Fibroblast of gingiva (primary cell): ENCODE data around the gene CTSH.

Experiments used
- DNase-seq: peaks from one replicate; pipeline ENCODE4 v3.0.0-alpha.2; 2011; ENCODE audit warnings: low read depth

Gene CTSH

DNA sequence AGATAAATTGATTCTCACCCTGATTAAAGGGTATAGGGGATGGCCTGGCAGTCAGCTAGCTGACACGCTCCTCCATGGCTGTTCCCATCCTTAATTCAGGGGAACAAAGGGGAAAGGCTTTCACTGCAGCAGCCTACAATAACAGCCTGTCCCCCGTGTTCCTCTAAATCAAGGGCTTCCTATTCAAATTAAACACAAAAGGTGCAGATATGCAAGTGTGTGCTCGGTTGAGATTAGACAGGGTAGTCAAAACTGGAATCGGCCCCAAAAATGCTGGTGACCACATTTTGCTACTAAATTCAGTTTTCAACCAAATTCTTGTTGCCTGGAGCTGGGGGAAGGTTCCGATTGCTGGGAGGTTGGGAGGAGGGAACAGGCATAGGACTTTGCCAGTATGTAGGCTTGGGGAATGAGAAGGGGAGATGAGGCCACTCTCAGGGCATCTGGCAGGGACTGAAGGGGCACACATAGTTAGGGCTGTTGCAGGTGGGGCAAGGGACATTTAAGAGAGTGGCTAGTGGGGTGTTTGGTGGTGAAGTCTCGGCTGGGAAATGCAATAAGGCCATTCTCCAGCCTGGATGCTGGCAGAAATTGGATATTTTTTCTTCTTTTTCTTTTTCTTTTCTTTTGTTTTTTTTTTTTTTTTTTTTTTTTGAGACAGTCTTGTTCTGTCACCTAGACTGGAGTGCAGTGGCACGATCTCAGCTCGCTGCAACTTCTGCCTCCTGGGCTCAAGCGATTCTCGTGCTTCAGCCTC lies 32.9 kb upstream of the CTSH start:
- no peak for DNase-seq

- DNase-seq, result no peak
Measured at GRCh38 chr15:78977091-78977571, 32.3 kb upstream of the CTSH start.

GRCh38 chr15:78976691-78977090 lies 31.8 kb upstream of the CTSH start:
- DNase-seq, result no peak

DNA sequence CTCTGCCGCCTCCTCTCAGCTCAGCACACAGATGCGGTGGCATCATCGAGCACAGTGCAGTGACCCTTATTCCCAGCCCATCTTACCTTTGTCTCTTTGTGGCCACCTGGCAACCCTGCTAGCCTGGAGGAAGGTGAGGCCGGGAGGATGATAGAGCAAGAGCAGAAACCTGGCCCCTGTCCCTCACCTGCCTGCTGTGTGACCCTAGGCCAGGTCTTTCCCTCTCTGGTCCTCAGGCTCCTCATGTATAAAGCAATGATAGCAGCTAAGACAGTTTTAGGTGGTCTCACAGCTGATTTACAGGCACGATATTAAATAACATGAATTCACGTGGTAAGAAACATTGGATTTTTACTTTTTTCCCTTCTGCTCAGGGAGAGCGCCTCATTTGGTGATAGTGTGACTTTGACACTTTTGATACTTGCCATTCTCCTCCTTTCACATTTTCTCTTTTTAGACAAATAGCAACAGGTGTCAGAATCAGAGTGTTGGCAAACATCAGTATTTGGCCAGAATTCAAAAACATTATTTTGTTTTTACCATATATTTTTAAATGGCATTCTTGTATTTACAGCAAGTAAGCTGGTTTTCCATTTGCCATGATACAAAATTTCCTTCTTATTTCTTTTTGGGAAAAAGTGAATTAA lies 29.5 kb upstream of the CTSH start:
- no peak for DNase-seq

- no peak for DNase-seq
Measured at GRCh38 chr15:78969687-78970349, 25.0 kb upstream of the CTSH start.

DNA sequence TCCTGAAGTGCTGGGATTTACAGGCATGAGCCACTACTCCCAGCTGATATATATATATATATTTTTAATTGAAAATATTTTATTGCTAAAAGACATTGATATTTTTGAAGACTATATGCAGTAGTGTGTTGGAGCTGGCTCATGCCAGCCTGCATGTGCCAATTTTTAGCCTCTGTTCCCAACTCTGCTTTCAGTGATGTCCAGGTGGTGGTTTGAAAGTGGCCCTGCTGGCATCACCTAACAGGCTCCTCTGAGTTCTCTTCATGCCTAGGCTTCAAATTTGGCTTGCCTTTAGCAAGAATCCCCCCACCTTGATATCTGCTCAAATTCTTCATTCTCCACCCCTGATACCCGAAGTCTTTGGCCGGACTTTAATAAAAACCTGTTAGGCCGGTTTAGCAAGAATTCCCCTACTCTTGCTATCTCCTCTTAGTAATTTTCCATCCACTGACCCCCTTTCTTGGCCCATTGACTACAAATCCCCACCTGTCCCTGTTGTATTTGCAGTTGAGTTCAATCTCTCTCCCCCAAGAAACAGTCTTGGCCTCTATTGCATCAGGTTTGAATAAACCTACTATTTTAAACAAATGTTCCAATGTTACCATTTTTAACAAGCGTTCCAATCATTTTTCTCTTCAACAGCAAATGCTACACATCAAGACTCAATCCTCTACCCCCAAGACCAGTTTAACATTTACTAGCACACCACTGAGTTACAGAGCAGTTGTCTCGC lies 23.9 kb upstream of the CTSH start:
- no peak for DNase-seq

GRCh38 chr15:78968114-78968513 lies 23.3 kb upstream of the CTSH start:
- no peak for DNase-seq

- DNase-seq, result no peak
Measured at GRCh38 chr15:78960308-78960707, 15.5 kb upstream of the CTSH start.

GRCh38 chr15:78959360-78959759 lies 14.5 kb upstream of the CTSH start:
- no peak for DNase-seq

GRCh38 chr15:78957416-78958093 lies 12.7 kb upstream of the CTSH start:
- no peak for DNase-seq

GRCh38 chr15:78956937-78957336 lies 12.1 kb upstream of the CTSH start:
- no peak for DNase-seq

- DNase-seq, result no peak
Measured at GRCh38 chr15:78955355-78955754, 10.5 kb upstream of the CTSH start.

- DNase-seq, result no peak
Measured at GRCh38 chr15:78951841-78952238, 7.0 kb upstream of the CTSH start.

GRCh38 chr15:78950902-78951840 lies 6.3 kb upstream of the CTSH start:
- peak; percentile 26 for DNase-seq

DNA sequence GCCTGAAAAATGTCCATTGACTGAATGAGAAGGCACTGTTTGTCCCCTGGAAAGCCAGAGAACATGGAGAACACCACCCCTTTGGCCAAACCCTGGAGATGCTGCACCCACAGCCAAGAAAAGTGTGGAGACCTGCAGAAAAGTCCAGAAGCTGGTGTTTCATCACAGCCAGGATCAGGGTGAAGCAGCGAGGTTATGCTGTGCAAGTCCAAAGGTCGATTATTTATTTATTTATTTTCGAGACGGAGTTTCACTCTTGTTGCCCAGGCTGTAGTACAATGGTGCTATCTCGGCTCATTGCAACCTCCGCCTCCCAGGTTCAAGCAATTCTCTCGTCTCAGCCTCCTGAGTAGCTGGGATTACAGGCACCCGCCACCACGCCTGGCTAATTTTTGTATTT lies 5.5 kb upstream of the CTSH start:
- DNase-seq, result no peak

GRCh38 chr15:78949461-78949860 lies 4.6 kb upstream of the CTSH start:
- no peak for DNase-seq

DNA sequence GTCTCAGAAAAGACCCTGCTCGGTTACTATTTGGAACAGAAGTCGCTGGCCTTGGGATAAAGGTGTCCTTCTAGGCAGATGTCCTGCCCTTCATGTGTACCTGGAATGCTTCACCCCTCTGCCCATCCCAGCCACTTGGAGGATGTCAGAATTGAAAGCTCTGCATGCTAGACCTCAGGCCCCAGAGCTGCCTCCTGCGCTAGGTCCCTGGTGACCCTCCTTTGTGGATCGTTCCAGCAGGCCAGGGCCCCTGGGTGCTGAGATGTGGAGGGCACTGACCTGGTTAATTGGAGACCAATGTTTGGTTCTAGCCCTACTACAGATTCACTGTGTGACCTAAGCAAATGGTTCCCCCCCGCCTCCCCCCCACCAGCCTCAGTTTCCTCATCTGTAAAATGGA lies 2.7 kb upstream of the CTSH start:
- no peak for DNase-seq

- DNase-seq, result no peak
Measured at GRCh38 chr15:78946493-78946892, 1.6 kb upstream of the CTSH start.

GRCh38 chr15:78944202-78944625 lies 632 bp downstream of the CTSH start:
- DNase-seq, result no peak

GRCh38 chr15:78943692-78944091 lies 1.2 kb downstream of the CTSH start:
- DNase-seq, result no peak

- DNase-seq, result no peak
Measured at GRCh38 chr15:78942741-78943140, 2.1 kb downstream of the CTSH start.
